Stimulated activated CD8-positive, alpha-beta memory T cell treated with anti-CD3 and anti-CD28 coated beads, Interleukin-7, amount 100 ng/mL, for 1 hour (primary cell): ENCODE results near the gene USP30.
A peak's percentile ranks its signal among the peaks of the same experiment; 100 is the strongest.

Source experiments
- DNase-seq, 2 donors: peaks; one replicate each; pipeline ENCODE4 v3.0.0-alpha.2; 2020; ENCODE audit warnings: low read depth in 2 of 2

USP30 gene

DNA sequence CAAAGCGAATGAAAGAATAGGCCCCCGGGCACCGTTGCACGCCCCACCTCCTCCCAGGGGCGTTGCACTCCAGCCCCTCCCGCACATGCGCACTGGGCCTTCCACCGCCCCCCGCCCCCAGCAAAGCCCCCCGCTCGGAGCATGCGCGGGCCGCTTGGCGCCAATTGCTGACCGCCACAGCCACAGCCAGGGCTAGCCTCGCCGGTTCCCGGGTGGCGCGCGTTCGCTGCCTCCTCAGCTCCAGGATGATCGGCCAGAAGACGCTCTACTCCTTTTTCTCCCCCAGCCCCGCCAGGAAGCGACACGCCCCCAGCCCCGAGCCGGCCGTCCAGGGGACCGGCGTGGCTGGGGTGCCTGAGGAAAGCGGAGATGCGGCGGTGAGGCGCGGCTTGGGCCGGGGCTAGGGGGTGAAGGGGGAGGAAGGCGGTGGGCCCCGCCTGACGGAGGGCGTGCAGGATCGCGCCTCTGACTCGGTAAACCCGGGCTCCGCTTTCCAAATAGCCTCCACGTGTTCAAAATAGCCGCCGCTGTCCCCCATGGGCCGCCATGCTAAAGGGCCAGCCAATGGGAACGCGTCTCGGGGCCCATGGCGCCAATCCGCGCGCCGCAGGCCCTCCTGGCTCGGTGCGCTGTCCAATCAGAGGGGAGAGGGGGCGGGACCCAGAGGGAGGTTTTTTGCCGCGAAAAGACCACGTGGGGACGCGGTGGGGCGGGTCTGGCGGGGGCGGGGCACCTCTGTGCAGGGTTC is 45.2 kb downstream of the USP30 start, which contains the start of gene UNG:
TSS of gene UNG (plus strand) at position 163 of the 748 bp plus-strand sequence. CDS start at position 246, 83 bp downstream.
- peak; percentile 90 to 96 for DNase-seq

DNA sequence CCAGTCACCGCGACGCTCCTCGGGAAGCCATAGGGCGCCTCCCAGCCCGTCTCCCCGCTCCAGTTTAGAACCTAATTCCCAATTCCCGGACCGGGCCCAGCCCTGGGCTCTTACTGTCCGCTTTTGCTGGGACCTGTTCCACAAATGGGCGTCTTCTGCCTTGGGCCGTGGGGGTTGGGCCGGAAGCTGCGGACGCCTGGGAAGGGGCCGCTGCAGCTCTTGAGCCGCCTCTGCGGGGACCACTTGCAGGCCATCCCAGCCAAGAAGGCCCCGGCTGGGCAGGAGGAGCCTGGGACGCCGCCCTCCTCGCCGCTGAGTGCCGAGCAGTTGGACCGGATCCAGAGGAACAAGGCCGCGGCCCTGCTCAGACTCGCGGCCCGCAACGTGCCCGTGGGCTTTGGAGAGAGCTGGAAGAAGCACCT is 45.8 kb downstream of the USP30 start:
- no peak for DNase-seq

DNA sequence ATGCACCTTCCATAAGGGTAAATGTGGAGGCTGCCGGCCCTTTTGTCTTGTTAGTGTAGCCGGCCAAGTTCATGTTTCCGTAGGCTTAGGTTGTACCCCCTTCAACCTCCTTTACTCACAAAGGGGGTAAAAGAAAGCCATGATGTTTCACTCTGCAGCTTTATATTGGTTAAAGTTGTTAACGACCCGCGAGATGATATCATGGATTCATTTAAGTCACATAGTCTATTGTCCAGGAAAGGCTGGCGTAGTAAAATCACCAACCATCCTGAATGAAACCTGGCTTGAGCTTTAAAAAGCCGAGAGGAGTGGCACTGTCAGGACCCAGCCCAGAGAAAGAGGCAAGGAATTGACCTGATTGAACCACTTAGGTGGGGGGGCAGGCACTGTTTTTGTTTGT is 46.3 kb downstream of the USP30 start:
- DNase-seq: no peak

- no peak for DNase-seq
These were observed 47.1 kb downstream of the USP30 start for GRCh38 chr12:109099431-109100020.

GRCh38 chr12:109100741-109101140 is 48.4 kb downstream of the USP30 start:
- no peak for DNase-seq

- no peak for DNase-seq
These were observed 50.1 kb downstream of the USP30 start for GRCh38 chr12:109102491-109102890.

- no peak for DNase-seq
These were observed 52.8 kb downstream of the USP30 start for GRCh38 chr12:109105176-109105575.

DNA sequence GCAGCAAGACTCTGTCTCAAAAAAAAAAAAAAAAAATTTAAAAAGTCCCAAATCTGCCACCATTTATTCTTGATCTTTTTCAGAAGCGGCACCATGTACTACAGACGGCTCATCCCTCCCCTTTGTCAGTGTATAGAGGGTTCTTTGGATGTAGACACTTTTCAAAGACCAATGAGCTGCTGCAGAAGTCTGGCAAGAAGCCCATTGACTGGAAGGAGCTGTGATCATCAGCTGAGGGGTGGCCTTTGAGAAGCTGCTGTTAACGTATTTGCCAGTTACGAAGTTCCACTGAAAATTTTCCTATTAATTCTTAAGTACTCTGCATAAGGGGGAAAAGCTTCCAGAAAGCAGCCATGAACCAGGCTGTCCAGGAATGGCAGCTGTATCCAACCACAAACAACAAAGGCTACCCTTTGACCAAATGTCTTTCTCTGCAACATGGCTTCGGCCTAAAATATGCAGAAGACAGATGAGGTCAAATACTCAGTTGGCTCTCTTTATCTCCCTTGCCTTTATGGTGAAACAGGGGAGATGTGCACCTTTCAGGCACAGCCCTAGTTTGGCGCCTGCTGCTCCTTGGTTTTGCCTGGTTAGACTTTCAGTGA is 57.5 kb downstream of the USP30 start:
- DNase-seq: no peak

DNA sequence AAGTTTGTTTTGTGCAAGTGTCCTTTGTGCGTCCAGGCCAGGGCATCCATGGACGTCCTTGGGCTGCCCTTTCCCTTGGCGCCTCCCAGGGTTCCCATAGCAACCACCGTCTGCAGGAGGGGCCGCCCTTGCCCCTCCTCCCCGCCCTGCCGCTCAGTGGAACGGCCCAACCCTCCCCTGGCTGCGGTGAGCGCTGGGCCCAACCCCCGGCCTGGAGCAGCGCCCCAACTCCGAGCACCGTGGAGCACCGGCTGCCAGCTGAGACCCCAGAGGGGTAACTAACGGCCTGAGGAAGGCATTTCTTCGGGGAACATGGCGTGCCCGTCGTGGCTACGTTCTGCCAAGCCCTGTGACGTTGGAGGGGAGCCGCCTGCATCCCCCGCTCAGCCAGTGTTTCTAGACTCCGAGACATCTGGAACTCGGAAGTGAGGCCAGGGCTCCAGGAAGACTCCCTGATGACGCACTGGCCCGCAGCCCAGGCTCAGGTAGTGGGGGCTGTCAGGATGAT is 58.7 kb downstream of the USP30 start:
- no peak for DNase-seq

GRCh38 chr12:109112720-109113465 is 60.5 kb downstream of the USP30 start:
- no peak for DNase-seq

- DNase-seq: no peak
These were observed 61.4 kb downstream of the USP30 start for GRCh38 chr12:109113661-109114321.

- no peak for DNase-seq
These were observed 62.3 kb downstream of the USP30 start for GRCh38 chr12:109114644-109115043.

- DNase-seq: no peak
These were observed 63.0 kb downstream of the USP30 start for GRCh38 chr12:109115404-109115757.

- no peak for DNase-seq
These were observed 63.6 kb downstream of the USP30 start, which contains the start of gene ACACB for GRCh38 chr12:109115758-109116610. Gene ACACB (plus strand): TSS chr12:109116587. CDS start chr12:109139406, 22,819 bp downstream.

DNA sequence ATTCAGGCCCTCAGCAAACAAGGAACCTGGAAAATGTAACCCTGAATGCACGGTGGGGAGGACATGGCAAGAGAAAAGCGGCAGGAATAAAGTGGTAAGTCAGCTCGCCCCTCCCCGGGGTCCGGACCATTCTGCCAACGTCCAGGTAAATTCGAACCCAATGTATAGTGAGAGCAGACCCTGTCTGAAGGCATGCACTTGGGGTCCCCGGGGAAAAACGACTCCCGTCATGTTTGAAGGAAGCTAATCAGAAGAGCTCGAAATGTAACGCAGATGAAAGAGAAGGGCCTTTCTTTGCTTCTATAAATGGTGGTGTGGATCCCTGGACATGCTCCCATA is 64.2 kb downstream of the USP30 start:
- DNase-seq: no peak

DNA sequence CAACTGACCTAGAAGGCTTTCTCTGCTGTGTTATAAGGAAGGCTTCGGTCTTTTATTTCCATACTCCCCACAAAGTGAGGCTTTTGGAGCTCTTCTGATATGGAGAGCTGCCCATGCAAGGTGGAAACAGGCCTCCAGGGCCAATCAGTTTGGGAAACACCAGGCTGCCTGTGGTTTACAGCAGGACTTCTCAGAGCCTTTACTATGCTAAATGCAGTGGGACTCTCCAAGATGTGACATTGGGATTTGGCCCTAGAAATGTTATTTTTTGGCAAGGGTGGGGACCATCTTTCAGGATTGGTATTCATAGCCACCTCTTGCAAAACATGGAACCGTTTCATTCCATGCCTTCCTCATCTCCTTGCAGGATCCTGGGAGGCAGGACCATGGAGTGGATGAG is 67.7 kb downstream of the USP30 start:
- DNase-seq: no peak

DNA sequence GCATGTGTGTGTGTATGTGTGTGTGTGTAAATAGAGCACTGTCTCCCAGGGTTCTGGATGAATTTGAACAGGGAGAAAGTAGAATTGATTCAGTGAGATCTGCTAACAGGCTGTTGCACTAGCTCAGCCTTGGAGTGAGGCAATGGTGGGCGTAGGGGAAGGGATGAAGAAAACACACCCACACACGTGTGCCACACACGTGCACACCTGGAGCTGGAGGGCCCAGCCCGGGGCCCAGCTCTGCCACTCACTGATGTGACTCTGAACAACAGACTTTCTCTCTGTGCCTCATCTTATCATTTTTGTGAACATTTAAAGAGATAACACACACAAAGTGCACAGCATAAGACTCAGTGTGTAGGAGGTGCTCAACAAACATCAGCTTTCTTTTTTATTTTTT is 68.2 kb downstream of the USP30 start:
- no peak for DNase-seq

DNA sequence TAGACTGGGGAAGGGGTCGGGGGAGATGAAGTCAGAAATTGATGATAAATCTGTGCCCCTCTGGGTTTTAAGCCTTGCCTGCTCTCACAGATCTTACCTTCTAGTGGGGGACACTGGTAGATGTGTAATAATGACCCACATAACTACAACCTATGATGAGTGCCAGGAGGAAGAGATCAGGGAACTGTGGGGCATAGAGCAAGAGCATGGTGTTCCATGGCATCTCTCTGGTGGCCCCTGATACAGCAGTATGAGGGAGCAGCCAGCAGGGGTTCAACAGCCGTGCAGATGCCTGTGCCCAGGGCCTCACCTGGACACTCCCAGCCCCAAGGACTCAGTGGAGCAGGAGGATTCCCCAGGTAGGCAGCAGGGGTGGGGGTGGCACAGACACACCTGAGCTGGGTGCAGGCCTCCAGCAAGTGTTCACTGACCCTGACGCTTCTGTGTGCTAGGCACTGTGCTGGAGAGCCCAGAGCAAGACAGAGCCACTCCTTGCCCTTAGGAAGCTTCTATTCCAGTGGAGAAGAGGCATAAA is 69.0 kb downstream of the USP30 start:
- DNase-seq: no peak

- no peak for DNase-seq
These were observed 72.7 kb downstream of the USP30 start for GRCh38 chr12:109124878-109125648.

DNA sequence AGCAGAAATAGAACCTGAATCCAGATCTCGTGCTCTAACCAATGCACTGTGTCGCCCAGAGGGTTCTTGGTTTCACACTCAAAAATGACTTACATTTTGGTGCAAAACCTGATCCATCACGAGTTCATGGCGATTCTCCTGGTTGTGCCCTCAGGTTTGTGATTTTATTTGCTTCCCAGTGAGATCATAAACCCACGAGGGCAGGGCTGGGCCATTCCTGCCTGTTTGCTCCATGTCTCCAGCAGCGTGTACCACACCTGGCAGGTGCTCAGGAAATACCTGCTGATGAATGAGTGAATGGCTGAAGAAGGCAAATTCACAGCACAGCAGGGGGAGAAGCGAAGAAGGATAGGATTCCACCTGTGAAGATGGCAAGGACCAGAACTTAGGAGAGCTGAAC is 73.4 kb downstream of the USP30 start:
- DNase-seq: no peak
